IPS-20b (cell line): ENCODE results near the gene SRM.
A peak's percentile ranks its signal among the peaks of the same experiment; 100 is the strongest.
"Not testable (repeated sequence)": the region's sequence is repeated elsewhere in the genome, so short reads cannot be mapped to it uniquely, and the experiment has no call there.

Experiments
- H3K27ac ChIP-seq: one replicate; pipeline ENCODE4 v1.5.1; 2013; ENCODE audit warnings: low read length
- H3K27me3 ChIP-seq: 2 replicates; pipeline ENCODE4 v1.6.1; 2013; ENCODE audit warnings: mild to moderate bottlenecking, low read length, inconsistent platforms; ENCODE audit not compliant: insufficient read depth
- H3K36me3 ChIP-seq: 2 replicates; pipeline ENCODE4 v1.6.1; 2013; ENCODE audit warnings: low read depth, mild to moderate bottlenecking, inconsistent platforms, low read length, moderate library complexity; ENCODE audit not compliant: insufficient read depth
- H3K4me1 ChIP-seq: 2 replicates; pipeline ENCODE4 v1.6.1; 2013; ENCODE audit warnings: mild to moderate bottlenecking, control low read depth, inconsistent platforms, low read length, moderate library complexity; ENCODE audit not compliant: insufficient read depth
- H3K4me3 ChIP-seq: 2 replicates; pipeline ENCODE4 v1.5.1; 2013; ENCODE audit warnings: mild to moderate bottlenecking, low read length, inconsistent platforms
- H3K9ac ChIP-seq: 2 replicates; pipeline ENCODE4 v1.6.1; 2013; ENCODE audit warnings: low read depth, mild to moderate bottlenecking, inconsistent platforms, low read length, moderate library complexity
- H3K9me3 ChIP-seq: 2 replicates; pipeline ENCODE4 v1.6.1; 2013; ENCODE audit warnings: mild to moderate bottlenecking, low read depth, low read length, inconsistent platforms; ENCODE audit not compliant: insufficient read depth

Gene SRM

DNA sequence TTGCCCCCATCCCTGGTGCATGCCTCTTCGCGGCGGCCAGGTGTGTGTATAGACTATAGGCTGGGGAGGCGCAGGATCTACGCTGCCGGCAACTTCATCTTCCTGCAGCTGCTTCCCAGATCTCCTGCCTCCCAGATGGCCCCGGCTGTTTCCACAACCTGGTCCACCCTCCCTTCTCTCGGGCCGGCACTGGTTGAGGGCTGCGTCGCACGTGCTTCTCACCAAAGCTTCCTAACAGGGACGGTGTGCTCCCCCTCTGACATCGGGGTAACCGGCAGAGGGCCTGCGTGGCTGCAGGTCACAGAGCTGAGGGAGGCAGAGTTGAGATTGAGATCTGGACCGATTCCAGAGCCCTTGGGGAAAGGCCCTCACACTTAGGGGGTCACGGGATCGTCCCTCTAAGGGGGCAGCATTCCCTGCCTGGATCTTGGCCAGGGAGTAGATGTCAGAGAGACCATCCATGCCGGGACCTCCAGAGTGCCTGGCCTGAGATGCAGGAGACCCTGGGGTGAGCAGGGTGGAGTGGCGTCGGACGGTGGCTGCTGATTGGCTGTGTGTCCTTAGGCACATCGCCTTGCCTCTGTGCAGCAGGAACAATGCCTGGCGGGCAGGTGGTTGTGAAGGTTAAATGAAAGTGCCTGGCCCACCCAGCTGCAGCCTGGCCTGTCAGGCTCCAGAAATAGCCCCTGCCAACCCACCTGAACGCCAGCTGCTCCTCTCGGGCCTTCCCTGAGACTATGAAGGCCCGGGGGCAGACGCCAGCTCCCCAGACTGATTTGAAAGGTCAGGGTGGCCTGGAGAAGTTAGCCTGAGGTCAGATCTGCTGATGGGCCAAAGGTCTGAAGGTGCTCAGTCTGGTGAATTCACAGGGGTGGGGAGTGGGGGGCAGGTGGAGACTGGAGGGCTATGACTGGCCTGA, 6.7 kb downstream of the SRM start:
- Histone ChIP-seq H3K36me3 (peaks cover 30% of the 10 kb centered on the region), H3K9ac (peak overlapping the region; percentile 48; the same call in 1 of the 2 replicates), H3K4me3 (peak overlapping the region; percentile 47; the same call in 1 of the 2 replicates), H3K9me3 (no peaks in the 10 kb centered on the region), H3K27ac (no peak overlapping the region), H3K4me1 (peaks cover 6% of the 10 kb centered on the region; the same call in 1 of the 2 replicates), H3K27me3 (peaks cover 4% of the 10 kb centered on the region; the same call in 1 of the 2 replicates)

DNA sequence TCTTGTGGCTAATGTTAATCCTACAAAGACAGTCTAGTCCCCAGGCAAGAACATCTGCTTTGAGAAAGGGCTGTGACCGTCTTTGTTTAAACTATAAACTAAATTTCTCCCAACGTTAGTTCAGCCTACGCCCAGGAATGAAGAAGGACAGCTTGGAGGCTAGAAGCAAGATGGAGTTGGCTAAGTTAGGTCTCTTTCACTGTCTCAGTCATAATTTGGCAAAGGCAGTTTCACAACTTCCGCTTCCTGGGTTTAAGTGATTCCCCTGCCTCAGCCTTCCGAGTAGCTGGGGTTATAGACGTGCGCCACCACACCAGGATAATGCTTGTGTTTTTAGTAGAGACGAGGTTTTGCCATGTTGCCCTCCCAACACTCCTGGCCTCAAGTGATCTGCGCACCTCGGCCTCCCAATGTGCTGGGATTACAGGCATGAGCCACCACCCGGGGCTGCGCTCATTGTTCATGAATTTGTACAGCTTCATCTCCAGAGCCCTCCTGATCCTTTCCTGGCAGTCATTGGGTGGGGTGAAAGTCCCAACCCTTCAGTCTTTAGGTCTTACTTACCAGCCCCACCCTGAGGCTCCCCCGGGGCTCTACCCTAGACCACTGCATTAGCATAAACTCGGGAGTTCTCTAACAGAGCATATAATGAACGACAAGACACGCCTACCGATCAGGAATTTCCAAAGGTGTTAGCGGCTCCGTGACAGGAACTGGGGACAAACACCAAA, 7.9 kb downstream of the SRM start:
- Histone ChIP-seq H3K4me3 (no peak overlapping the region), H3K36me3 (peaks cover 20% of the 10 kb centered on the region), H3K9ac (no peak overlapping the region), H3K27ac (no peak overlapping the region), H3K9me3 (no peaks in the 10 kb centered on the region), H3K27me3 (peaks cover 4% of the 10 kb centered on the region; the same call in 1 of the 2 replicates), H3K4me1 (peaks cover 6% of the 10 kb centered on the region; the same call in 1 of the 2 replicates)

DNA sequence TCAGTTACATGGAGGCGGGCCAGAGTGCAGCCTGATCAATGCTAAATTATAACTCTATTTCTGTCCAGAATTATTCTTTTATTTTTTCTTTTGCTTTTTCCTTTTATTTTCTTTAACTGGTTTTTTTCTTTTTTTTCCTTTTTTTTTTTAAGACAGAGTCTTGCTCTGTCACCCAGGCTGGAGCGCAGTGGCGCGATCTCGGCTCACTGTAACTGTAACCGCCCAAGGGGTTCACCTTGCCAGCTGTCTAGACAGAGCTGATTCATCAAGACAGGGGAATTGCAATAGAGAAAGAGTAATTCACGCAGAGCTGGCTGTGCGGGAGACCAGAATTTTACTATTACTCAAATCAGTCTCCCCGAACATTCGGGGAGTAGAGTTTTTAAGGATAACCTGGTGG, 8.7 kb downstream of the SRM start:
- not testable (repeated sequence) for H3K4me1 ChIP-seq, H3K9me3 ChIP-seq, H3K27ac ChIP-seq, H3K27me3 ChIP-seq, H3K9ac ChIP-seq, H3K4me3 ChIP-seq
- H3K36me3 ChIP-seq, result peaks cover 12% of the 10 kb centered on the region

DNA sequence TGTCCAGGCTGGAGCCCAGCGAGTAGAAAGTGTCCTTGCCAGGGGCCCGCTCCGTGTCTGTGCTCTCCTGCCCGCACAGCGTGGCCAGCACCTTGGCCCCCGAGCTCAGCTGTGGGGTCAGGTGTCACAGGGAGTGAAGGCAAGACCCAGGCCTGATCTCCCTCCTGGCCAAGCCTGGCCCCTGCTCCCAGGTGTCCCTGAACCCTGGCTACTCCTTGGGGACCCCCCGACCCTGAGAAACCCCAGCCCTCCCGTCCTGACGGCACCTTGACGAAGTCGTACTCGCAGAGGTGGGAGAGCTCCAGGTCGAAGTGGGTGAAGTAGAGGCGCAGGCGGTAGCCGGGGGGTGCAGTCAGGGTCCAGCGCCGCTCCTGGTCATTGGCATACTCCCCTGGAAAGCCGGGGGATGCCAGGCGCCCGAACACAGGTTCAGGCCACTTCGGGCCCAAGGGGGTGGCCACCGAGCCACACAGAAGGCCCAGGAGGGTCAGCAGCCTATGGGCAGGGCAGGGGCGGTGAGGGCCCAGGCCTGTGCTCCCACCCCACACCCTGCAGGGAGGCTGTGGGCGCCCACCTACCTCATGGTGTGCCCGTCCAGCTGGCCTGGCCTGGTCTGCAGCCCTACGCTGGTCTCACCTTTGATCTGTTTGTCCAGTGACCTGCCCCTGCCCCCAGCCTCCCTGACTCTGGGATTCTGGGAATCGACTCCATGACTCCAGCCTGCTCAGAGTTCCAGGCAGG, 13.0 kb downstream of the SRM start, which contains the start of gene MASP2:
Gene MASP2, minus strand, starts transcription at position 615 of the 741 bp plus-strand sequence. Its CDS starts 32 bp downstream, at position 583.
- no peaks in the 10 kb centered on the region for H3K36me3 ChIP-seq
- peaks cover 3% of the 10 kb centered on the region; the same call in 1 of the 2 replicates for H3K9me3 ChIP-seq
- H3K27me3 ChIP-seq, result peaks cover 1% of the 10 kb centered on the region; the same call in 1 of the 2 replicates
- no peak within 1 kb of the TSS for H3K9ac ChIP-seq
- H3K4me3 ChIP-seq, result no peak within 1 kb of the TSS
- no peaks in the 10 kb centered on the region for H3K4me1 ChIP-seq
- H3K27ac ChIP-seq, result no peak within 1 kb of the TSS

DNA sequence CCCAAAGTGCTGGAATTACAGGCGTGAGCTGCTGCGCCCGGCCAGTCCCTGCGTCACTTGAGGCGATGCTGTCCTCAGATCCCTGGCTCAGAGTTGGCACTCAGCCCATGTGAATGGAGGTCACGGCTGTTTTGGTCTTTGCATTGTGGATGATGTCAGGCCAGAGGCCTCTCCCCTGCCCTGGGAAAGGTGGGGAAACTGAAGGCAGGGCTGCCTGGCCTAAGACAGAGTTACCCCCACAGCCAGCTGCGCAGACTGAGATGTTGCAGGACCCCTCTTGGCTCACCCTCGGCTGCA, 13.6 kb downstream of the SRM start:
- no peaks in the 10 kb centered on the region for H3K36me3 ChIP-seq
- no peak overlapping the region for H3K9ac ChIP-seq
- no peaks in the 10 kb centered on the region for H3K27me3 ChIP-seq
- H3K4me1 ChIP-seq, result no peaks in the 10 kb centered on the region
- H3K27ac ChIP-seq, result no peak overlapping the region
- no peak overlapping the region for H3K4me3 ChIP-seq
- H3K9me3 ChIP-seq, result peaks cover 3% of the 10 kb centered on the region; the same call in 1 of the 2 replicates

DNA sequence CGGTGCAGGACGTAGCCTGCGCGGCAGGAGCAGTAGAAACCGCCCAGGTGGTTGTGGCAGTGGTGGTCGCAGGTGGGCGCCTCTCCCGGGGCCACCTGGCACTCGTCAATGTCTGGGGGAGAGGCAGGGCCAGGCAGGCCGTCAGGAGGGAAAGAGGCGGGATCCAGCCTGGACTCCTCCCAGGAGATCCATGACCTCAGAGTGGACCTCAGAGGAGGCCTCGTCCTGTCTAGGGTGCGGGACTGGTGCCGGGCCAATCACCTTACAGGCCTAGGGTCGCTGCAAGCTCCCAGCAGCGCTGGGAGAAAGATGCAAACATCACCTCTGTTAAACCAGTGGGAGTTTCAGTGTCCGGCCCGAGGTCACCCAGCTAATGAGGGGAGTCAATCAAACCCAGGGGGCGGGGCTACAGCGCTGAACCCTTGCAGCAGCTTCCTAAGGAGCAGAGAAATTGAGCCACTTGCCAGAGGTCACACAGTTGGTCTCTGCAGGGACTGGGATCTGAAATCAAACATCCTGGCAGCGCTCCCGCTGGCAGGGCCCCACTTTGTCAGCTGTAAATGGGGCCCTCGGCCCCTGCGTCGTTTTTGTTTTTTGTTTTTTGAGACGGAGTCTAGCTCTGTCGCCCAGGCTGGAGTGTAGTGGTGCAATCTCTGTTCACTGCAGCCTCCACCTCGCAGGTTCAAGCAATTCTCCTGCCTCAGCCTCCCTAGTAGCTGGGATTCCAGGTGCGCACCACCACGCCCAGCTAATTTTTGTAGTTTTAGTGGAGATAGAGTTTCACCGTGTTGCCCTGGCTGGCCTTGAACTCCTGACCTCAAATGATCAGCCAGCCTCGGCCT, 14.2 kb downstream of the SRM start:
- H3K36me3 ChIP-seq, result no peaks in the 10 kb centered on the region
- no peaks in the 10 kb centered on the region for H3K4me1 ChIP-seq
- peak overlapping the region; percentile 44; the same call in 1 of the 2 replicates for H3K4me3 ChIP-seq
- no peaks in the 10 kb centered on the region for H3K27me3 ChIP-seq
- H3K27ac ChIP-seq, result no peak overlapping the region
- H3K9ac ChIP-seq, result no peak overlapping the region
- H3K9me3 ChIP-seq, result peaks cover 3% of the 10 kb centered on the region; the same call in 1 of the 2 replicates

DNA sequence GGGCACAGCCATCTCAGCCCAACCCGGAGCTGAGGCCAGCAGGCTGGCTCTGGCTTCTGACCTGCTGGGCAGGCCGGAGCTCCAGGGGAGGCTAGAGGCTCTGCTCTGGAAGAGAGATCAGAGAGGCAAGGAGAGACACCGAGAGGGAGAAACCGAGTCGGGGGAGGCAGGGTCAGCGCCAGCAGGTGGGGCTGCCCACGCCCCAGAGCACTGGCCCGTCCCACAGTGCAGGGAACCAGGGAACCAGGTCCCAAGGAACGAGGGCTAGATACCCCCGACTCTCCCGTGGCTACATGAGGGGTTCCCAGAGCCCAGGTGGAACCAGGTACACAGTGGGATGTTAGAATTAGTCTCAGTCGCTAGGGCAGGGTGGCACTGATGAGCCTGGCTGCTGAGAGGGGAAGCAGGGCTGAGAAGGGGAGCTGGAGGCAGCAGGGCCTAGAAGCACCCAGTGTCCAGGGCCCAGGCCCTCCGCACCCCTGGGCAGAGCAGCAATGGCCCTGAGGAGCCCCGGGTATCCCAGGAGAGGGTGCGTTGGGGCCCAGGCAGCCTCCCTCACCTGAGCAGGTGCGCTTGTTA, 14.9 kb downstream of the SRM start:
- Histone ChIP-seq H3K27ac (no peak overlapping the region), H3K4me3 (no peak overlapping the region), H3K27me3 (no peaks in the 10 kb centered on the region), H3K9me3 (peaks cover 3% of the 10 kb centered on the region; the same call in 1 of the 2 replicates), H3K36me3 (no peaks in the 10 kb centered on the region), H3K4me1 (no peaks in the 10 kb centered on the region), H3K9ac (no peak overlapping the region)

DNA sequence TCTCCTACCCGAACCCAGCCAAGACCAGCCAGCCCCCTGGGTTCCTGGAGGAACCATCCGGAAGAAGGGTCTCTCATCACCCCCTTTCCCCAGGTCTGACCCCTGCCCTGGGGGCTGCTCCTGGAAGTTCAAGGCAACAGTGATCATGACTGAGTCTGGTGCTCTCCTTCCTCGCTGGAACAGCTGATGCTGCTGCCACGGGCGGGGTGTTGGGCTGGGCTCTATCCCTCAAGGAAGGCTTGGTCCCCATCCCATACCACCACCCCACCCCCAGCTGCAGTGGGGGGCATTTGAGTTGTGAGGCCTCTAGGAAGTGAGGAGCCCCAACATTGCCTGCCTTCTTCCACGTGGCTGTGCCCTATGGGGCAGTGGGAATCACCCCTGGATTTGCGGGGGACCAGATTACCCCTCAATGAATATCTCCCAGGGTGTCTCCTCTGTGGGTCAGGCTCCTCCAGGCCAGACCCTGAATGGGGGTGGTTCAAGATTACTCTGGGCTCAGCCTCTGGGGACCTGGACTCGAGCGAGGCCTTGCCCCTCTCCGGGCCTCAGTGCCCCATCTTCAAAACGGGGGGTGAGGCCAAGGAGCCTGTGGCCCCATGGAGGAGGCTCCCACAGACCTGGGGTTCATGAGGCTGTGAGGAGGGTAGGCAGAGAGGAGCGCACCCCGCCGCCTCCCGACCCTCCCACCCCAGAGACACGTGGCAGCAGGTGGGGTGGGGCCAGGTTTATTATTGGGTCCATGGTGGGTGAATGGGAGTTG, 15.6 kb downstream of the SRM start:
- Histone ChIP-seq H3K4me1 (no peaks in the 10 kb centered on the region), H3K4me3 (no peak overlapping the region), H3K9me3 (peaks cover 3% of the 10 kb centered on the region; the same call in 1 of the 2 replicates), H3K27ac (no peak overlapping the region), H3K27me3 (no peaks in the 10 kb centered on the region), H3K36me3 (no peaks in the 10 kb centered on the region), H3K9ac (no peak overlapping the region)

DNA sequence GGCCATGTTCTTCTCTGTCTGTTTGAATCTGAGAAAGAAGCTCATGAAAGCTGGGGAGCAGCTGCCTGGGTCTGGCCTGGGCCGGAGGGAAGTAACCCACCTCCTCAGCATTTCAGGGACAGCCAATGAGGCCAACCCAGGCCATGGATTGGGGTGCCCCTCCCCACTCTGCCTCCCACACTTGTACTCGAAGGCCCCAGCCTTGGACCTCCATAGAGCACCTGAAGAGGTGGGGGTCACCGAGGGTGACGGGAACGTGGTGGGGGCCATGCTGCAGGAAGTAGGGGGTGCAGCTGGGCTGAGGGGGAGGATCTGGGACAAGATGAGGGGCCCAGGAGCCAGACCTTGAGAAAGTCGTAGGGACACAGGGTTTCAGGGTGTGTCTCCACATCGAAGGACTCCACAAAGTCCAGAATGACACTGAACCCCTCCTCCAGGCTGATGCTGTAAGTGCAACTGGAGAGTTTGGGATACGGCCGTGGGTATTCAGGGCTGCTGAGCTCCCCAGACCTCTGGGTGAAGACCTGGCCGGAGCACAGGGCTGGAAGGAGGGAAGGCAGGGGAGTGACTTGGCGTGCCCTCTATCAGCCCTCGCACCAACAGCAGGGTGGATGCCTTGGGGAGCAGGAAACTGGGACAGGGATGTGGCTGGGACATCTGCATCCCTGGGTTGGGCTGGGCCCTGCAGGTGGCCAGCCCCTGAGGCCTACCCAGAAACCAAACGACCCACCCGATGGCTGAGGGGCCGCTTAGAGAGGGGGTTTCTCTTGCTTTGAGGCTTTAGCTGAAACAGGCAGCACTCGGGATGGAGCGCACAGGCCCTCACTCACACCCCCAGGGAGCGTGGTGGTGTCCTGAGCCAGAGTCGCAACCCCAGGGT, 16.6 kb downstream of the SRM start:
- H3K4me1 ChIP-seq, result no peaks in the 10 kb centered on the region
- no peaks in the 10 kb centered on the region for H3K36me3 ChIP-seq
- peaks cover 6% of the 10 kb centered on the region; the same call in 1 of the 2 replicates for H3K27me3 ChIP-seq
- H3K27ac ChIP-seq, result no peak overlapping the region
- H3K9me3 ChIP-seq, result peaks cover 3% of the 10 kb centered on the region; the same call in 1 of the 2 replicates
- no peak overlapping the region for H3K4me3 ChIP-seq
- no peak overlapping the region for H3K9ac ChIP-seq
